CD4-positive, alpha-beta T cell treated with Interferon gamma for 1 hour (primary cell): ENCODE results near the gene ZFAND3.
"Not testable (repeated sequence)": the region's sequence is repeated elsewhere in the genome, so short reads cannot be mapped to it uniquely, and the experiment has no call there.

Experiments used
- DNase-seq: peaks from one replicate; pipeline ENCODE4 v3.0.0-alpha.2; 2020

ZFAND3 gene

DNA sequence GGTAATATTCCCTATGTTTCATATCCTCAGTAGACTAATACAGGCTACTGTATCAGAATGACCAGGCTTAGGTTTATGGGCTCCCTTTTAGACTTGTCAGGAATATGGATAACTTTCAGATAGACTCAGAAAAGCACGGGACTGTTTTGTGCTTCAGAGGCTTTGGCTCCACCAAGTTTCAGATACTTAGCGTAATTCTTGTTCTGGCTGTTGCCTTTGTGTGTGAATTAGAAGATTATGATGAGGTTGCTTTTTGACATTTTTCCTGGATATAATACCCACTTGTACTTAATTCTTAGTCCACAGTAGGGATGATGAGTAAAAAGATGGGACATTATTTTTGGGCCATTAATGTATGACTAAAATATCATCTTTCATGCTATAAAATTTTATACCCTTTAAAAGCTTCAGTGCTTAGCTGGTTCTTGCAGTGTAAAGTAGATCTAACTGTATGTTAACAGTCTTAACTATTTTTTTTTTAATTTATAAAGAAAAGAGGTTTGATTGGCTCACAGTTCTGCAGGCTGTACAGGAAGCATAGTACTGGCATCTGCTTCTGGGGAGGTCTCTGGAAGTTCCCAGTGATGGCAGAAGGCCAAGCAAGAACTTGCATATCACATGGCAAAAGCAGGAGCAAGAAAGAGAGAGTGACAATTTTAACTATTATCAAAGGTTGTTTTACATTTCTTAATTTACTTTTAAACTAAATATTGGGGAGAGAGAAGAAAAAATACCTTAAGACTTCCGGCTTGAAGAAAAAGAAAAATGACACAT lies 120.7 kb downstream of the ZFAND3 start:
- no peak for DNase-seq

DNA sequence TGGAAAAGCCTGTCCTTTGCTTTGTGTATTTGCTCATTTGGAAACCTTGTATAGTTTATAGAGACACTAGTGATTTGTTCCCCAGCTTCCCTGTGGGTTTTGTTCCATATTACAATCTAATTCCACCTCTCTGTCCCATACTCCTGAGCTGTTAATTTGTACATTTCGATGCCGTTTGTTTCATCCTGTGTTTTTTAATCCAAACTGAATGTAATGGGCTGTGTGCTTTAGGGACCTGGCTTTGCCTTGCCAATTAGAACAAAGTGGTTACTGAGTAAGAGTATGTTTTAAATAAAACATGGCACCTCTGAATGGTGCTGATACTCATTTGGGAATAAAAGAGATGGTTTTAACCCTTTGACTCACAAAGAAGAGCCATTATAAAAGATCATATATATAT lies 122.3 kb downstream of the ZFAND3 start:
- DNase-seq: no peak

DNA sequence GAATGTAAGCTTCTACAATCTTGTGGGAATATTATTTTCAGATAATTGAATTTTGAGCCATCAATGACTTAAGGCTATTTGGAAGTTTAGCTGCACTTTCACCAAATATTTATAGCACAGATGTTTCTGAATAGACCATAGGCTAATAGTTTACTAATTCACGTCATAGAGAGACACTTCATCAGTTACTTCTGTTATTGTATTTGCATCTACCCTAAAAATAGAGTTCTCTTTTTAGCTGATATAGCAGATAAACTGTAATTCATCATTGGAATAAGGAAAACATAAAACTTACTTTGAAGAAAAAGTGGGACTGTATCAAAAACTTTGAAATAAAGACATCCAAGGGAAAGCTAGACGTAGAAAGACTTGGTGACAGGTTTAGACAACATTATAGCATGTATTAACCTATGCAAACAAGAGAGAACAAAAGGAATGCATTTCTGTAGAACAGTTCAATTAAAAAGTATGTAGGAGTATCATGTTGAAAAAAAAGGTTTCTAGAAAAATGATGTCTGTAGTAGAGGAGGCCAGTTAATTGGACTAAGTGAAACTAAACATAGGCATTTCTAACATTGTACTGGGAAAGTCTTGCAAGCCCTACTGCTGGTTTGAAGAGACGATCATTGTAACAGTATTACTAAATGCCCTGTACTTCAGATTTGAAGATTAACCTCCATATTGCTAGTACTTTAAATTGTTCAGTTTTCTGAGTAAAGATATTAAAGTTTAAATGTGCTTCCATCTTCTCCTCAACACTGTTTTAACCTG lies 123.3 kb downstream of the ZFAND3 start:
- DNase-seq: no peak

DNA sequence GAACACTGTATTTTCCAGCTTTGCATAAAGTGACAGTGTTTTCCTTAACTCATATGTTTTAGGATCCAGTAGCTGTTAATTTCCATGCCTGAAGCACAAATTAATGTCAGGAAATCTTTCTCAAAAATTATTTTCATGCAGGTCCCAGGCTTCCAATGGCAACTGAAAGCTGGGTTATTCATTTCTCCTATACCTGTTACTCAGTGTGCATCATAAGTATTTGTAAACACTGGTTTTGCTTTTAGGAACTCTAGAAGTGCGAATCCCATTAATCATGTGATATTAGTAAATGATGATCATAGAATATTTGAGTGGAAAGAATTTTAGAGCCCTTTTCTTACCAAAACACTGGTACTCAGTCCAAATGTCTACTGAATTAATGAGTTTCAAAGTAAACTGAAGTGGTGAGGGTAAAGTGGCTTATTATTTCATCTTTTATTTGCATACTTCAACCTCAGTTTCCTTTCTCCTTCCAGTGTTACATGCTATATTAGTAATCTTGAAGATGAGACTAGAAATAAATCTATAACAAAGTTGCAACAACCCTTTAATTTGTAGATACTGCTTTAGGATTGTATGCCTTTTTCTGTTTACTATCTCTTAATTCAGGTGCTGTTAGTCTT lies 124.0 kb downstream of the ZFAND3 start:
- DNase-seq: no peak

DNA sequence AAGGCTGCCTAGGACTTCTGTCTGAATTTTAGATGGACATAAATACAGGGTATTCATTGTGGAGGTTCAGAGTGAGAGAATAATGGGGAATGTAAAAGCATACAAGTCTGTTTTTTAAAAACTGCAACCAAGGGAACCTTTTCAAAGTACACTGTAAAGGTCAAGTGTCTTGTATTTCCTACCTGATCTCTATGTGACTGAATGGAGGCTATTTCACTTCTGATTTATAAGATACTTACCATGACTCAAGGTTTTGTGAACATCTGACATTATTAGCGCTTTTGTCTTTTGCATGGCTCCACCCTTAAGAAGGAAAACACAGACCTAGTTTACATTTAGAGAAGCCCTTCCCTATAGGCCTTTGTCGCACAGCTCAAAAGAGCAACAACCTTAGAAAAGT lies 126.5 kb downstream of the ZFAND3 start:
- no peak for DNase-seq

DNA sequence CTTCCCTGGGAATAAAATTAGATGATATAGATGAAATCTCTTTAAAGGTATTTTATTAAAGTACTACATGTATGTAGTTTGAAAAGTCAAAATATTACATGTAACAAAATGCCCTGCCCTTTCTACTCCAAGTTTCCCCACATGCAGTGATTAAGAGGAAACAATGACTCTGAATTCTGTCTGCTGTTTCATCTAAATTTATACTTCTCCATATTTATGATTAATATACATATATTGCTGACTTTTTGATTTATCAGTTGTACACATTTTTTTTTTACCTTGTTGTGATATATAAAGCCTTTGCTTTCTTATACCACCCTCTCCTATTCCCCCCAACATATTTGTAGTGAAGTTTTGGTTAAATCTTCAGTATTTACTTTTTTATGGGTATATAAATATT lies 127.9 kb downstream of the ZFAND3 start:
- no peak for DNase-seq

DNA sequence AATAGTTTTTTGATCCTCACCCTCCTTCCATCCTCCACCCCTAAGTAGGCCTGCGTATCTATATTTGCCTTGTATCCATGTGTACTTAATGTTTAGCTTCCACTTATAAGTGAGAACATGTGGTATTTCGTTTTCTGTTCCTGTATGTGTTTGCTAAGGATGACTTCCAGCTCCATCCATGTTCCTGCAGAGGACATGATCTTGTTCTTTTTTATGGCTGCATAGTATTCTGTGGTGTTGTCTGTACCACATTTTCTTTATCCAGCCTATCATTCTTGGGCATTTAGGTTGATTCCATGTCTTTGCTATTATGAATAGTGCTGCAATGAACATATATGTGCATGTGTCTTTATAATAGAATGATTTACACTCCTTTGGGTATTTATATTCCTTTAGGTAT lies 129.1 kb downstream of the ZFAND3 start:
- DNase-seq: not testable (repeated sequence)

DNA sequence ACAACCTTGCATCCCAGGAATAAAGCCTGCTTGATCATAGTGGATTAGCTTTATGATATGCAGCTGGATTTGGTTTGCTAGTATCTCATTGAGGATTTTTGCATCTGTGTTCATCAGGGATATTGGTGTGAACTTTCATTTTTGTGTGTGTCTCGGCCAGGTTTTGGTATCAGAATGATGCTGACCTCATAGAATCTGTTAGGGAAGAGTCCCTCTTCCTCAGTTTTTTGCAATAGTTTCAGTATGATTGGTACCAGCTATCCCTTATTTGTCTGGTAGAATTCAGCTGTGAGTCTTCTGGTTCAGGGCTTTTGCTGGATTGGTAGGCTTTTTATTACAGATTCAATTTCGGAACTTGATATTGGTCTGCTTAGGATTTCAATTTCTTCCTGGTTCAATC lies 132.5 kb downstream of the ZFAND3 start:
- no peak for DNase-seq

DNA sequence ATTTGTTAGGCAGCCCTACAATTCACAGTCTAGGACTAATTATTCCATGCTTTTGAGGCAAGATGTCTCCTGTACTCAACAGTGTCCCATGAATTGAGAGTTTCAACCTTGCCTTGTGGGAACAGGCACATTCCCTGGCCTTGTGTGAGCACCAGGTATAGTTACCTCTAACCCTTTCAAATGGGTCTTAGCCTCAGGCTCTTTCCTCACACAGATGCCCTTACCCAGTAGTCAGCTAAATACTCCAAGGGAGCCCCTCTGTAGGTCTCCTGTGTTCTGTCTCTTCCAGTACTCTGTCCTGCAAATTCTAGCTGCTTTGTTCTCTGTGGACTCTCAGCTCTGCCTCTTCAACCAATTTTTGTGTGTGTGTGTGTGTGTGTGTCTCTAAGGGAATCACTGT lies 135.3 kb downstream of the ZFAND3 start:
- no peak for DNase-seq

DNA sequence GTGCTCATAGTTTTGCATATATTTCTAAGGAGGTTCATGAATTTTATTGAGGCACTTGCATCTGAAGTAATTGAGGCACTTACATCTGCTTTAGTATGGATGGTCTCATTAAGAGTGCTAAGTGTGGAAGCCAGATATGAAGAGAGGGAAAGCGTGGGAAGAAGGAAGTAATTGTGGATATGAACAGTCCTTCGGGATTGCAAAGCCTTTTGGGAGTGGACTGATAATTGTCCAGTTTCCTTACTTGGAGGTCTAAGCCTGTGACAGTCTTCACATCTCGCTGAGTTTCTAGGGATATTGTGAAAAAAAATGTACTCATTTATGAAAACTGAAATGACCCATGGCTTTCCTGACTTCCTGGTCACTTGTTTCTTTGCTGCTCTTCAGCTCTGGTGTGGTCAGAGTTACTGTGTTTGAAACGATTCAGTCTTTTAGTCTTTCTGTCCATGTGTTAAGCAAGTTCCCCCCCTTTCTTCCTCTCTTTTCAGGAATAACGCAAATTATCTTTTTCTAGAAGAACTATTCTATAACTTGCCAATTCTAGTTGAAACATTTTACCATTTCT lies 137.3 kb downstream of the ZFAND3 start:
- no peak for DNase-seq

DNA sequence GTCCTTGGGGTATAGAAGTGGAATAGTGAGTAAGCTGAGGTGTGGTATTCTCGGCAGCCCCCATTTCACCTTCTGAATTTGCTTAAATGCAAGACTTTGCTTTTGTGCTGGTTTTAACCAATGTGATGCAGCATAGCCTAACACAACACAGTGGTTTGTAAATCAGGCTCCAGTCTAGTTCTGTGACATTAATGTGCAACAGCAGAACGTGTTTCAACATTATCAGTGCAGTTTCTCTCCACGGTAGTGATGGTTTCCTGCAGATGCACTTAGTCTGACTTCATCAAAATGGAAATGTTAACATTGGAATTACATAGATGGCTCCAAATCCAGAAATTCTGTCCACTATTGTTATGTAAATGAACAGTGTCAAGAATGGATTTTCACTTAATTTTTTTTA lies 139.5 kb downstream of the ZFAND3 start:
- no peak for DNase-seq

DNA sequence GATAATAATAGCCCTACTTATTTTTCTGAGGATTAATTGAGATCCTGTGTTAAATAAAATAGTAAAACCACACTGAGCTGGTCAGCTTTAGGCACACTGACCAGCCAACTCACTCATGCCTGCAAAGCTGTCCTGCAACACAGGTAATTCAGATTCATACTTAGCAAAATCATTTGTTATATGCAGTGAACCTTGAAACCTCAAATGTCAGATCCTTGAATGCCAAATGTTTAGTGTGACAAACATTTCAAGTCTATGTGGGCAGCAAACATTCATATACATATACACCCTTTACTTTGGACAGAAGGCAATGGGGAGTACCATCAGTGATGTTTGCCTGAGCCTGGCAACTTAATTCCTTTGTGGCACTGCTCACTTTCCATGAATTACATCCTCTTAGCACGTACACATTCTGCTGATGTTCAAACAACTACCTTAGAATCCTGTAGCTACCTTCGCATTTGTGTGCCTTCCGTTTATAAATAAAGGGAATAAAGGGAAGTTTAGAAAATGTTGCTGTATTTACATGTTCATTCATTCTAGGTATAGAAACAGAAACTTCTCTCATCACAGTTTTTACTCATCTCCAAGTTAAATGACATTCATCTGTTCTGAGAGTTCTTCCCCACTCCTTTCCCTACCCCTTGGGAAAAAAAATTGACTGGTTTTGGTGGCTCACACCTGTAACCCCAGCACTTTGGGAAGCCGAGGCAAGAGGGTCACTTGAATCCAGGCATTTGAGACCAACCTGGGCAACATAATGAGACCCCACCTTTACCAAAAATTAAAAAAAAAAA lies 140.8 kb downstream of the ZFAND3 start:
- DNase-seq: no peak

DNA sequence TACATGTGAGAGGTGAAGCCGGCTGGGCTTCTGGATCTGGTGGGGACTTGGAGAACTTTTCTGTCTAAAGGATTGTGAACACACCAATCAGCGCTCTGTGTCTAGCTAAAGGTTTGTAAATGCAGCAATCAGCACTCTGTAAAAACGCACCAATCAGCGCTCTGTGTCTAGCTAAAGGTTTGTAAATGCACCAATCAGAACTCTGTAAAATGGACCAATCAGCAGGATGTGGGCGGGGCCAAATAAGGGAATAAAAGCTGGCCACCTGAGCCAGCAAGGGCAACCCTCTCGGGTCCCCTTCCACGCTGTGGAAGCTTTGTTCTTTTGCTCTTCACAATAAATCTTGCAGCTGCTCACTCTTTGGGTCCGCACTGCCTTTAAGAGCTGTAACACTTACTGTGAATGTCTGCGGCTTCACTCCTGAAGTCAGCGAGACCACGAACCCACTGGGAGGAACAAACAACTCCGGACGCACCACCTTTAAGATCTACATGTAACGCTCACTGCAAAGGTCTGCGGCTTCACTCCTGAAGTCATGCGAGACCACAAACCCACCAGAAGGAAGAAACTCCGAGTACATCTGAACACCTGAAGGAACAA lies 143.1 kb downstream of the ZFAND3 start:
- DNase-seq: peak; percentile 28

DNA sequence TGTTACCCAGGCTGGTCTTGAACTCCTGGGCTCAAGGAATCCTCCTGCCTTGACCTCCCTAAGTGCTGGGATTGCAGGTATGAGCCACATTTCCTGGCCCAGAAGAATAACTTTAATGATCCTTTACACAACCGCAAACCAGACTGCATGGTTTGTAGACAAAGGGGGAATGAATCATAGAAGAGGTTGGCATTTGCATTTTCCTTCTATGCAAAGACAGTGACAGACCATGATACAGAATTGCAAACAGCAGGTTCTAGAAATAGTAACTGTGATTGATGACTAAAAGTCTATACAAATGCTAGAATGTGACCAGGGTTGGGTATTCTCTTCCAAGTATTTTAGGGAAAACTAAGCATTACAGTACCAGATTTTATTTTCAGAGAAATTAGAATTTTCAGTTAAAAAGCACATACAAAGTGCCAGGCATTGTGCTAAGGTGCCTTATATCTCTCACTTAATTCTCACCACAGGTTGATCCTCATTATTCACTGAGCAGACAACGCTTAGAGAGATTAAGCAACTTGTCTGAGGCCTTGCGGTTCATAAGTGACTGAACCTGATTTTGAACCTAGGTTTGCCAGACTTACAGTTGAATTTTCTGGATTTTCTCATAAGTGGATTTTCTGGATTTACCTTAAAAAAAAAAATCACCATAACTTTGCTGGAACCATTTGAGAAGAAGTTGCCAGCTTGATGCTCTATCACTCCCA lies 146.6 kb downstream of the ZFAND3 start:
- no peak for DNase-seq

DNA sequence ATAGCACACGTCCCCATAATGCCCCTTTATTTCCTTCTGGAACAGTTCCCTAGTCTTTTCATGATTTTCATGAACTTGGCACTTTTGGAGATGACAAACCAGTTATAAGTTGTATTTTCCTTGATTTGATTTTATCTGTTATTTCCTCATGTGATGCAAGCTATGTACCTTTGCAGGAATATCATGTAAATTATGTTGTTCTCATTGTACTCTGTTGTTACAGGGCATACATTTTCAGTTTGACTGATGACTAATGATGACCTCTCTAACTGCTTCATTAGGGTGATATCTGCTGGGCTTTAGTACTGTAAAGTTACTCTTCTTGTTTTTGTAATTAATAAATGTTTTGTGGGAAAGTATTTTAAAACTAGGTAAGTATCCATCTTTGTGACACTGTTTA lies 147.3 kb downstream of the ZFAND3 start:
- DNase-seq: no peak

DNA sequence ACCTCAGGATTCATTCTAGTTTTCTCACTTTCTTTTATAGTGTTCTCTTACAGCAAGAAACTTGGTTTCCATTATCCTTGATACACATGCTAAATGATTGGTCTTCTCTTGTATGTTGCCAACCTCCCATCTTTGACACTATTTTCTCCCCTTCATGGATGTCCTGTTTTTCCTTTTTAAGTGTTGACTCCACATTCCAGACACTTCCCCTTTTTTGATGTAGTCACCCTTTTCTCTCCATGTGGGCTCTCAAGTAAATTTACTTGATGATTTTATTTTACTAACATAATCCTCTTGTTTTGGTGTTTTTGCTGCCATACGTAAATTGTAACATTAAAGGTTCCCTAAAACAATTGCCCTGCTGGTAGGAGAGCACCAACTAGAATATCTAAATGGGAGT lies 148.1 kb downstream of the ZFAND3 start:
- DNase-seq: no peak

DNA sequence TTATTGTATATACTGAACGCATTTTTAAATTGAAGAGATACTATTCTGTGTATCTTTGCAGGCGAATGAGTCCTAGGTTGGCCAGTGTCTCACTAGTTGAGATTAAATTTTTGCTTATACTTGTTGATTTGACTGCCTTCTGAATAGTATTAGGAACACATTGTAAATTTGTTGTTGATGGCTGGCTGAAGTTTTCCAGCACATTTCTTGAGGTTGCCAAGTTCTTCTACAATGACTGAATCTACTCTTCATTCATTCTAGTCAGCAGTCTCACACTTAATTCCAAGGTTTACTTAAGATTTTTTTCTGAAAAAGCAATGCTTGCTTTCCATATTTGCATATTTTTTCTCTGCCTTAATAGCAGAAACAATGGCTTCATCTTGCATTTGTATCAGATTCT lies 151.7 kb downstream of the ZFAND3 start:
- no peak for DNase-seq

DNA sequence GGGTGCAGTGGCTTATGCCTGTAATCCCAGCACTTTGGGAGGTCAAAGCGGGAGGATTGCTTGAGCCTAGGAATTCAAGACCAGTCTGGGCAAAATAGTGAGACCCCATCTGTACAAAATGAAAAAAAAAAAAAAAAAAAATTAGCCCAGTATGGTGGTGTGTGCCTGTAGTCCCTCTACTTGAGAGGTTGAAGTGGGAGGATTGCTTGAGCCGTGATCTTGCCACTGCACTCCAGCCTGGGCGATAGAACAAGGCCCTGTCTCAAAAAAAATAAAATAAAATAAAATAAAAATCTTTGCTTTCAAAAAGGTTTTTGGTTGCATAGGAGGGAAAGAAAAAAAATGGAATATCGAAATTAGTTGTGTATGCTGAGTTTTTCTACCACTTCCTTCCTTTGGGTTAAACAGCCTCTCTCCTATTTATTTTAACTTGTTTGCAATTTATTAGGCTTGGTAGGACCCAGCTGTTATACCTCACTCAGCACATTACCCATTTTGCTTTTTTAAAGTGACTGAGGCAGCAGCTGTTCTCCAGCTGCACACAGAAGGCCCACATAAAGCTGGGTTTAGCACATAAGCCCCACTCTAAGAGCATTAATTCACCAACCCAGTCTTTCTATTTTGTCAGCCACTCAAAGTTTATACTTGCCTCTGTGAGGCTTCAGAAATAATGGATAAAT lies 152.3 kb downstream of the ZFAND3 start:
- DNase-seq: no peak

DNA sequence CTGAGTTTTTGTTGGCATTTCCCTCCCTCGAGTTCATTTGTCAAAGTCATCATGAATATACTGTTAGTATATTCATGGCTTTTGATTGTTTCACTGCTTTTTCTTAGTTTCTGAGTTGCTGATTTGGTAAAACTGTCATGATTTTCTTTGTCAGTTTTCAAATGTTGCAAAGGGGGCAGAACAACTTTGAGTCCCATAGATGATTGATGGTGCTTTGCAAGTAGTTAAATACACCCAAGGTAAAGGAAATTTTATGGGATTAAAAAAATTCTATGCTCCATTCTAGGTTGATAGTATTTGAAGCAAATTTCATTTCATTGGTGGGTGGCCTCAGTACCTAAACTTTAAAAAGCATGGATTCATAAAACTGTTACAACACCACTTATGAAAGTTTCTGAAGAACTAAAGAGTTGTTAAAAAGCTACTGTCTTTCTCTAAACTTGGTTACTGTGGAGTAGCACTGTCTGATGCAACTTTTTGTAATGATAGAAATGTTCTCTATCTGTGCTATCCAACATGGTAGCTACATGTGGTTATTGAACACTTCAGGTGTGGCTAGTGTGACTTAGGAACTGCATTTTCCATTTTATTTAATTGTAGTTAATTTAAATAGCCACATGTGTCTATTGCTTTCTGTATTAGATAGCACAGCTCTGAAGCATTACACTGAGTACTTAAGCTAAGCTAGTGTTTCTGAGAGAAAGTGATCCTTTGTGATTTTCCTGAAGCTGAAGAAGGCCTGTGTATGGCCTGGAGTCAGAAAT lies 153.6 kb downstream of the ZFAND3 start:
- no peak for DNase-seq

DNA sequence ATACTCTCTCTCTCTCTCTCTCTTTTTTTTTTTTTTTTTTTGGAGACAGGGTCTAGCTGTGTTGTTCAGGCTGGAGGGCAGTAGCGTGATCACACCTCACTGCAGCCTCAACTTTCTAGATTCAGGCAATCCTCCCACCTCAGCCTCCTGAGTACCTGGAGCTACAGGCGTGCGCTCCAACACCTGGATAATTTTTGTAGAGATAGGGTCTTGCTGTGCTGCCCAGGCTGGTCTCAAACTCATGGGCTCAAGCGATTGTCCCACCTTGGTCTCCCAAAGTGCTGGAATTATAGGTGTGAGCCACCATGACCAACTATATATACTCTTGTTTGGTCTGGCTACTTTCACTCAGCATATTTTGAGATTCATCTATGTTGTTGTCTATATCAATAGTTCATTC lies 154.9 kb downstream of the ZFAND3 start:
- DNase-seq: no peak
